Measurements from ENCODE around the gene SND1.

The SND1 gene

GRCh38 chr7:127665922-127666321 lies 13.9 kb downstream of the SND1 start:
- no peak for DNase-seq (ENCODE audit: low read depth)
- H3K4me3 ChIP-seq (replicated peaks; ENCODE audit: low read depth, low read length), result no peak overlapping the region
- no peak for TF ChIP-seq CTCF (IDR thresholded peaks at IDR 0.05; ENCODE audit: low read length, missing control alignments)

- TF ChIP-seq CTCF (IDR thresholded peaks at IDR 0.05; ENCODE audit: low read length, missing control alignments), result no peak
- DNase-seq (ENCODE audit: low read depth), result no peak
- no peak overlapping the region for H3K4me3 ChIP-seq (replicated peaks; ENCODE audit: low read depth, low read length)
Measured at GRCh38 chr7:127666602-127667001, 14.6 kb downstream of the SND1 start.

DNA sequence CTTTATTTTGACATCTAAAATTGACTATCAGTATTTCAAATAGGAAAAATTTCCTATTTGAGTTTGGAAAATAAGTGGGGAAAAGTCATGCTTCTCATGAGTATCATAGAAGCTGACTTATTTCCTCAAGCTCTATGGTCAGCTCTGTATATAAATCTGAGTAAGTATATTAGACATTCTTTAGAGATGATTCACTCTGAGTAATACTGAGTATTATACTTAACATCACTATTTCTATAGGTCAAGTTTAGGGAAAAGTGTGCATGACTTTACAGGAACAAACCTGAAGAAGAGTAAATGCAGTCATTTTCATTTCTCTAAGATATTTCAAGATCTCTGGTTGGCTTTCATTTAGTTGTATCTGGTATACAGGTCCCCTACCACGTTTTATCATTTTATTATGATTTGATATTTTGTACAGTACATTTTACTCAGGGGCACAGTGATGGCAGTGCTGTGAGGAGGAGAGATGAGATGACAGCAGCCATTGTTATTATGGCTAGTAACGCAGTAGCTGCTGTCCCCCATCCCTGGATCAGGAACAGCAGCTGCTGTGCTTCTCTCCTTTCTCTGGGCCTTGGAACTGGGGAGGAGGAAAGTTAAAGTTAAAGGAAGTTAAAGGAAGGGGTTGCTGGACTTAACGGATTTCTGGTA lies 15.2 kb downstream of the SND1 start:
- peak; percentile 52 for DNase-seq (ENCODE audit: low read depth)
- no peak overlapping the region for H3K4me3 ChIP-seq (replicated peaks; ENCODE audit: low read depth, low read length)
- no peak for TF ChIP-seq CTCF (IDR thresholded peaks at IDR 0.05; ENCODE audit: low read length, missing control alignments)

GRCh38 chr7:127667759-127668530 lies 16.0 kb downstream of the SND1 start:
- DNase-seq (ENCODE audit: low read depth), result peak; percentile 34
- no peak for TF ChIP-seq CTCF (IDR thresholded peaks at IDR 0.05; ENCODE audit: low read length, missing control alignments)
- H3K4me3 ChIP-seq (replicated peaks; ENCODE audit: low read depth, low read length), result no peak overlapping the region

DNA sequence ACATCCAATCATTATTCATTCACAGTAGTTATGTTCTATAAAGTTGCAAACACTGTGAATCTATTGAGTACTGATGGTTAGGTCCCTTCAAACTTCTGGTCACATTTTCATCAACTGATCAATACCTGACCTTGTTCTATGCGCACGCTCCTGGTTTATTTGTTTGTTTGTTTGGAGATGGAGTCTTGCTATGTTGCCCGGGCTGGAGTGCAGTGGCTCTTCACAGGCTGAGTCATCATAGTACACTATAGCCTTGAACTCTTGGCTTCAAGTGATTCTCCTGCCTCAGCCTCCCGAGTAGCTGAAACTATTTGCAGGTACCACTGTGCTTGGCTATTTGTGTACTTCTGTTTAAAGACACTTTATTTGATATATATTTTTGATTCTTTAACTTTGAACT lies 19.3 kb downstream of the SND1 start:
- H3K4me3 ChIP-seq (replicated peaks; ENCODE audit: low read depth, low read length), result no peak overlapping the region
- TF ChIP-seq CTCF (IDR thresholded peaks at IDR 0.05; ENCODE audit: low read length, missing control alignments), result no peak
- no peak for DNase-seq (ENCODE audit: low read depth)

- no peak overlapping the region for H3K4me3 ChIP-seq (replicated peaks; ENCODE audit: low read depth, low read length)
- DNase-seq (ENCODE audit: low read depth), result no peak
- TF ChIP-seq CTCF (IDR thresholded peaks at IDR 0.05; ENCODE audit: low read length, missing control alignments), result no peak
Measured at GRCh38 chr7:127673902-127674301, 21.9 kb downstream of the SND1 start.
